ENCODE results near the gene AATF. TPM values are rescaled to one million over a fixed set of nuclear protein-coding genes. Genes with fewer than 3 reads are reported as not detected.
A peak's percentile ranks its signal among the peaks of the same experiment; 100 is the strongest.

AATF gene
- total RNA-seq, 1 donor from 2014 or later = 11.5 TPM

GRCh38 chr17:37051833-37052232, 103.1 kb downstream of the AATF start:
- Histone ChIP-seq H3K4me3 (ENCODE audit: low read length in 3 of 3) (no peak overlapping the region), H3K36me3 (ENCODE audit: control insufficient read depth in 3 of 3, insufficient read depth in 3 of 3, low read length in 3 of 3) (peaks cover 3 to 8% (median 3%) of the 10 kb centered on the region in 3 donors), H3K9ac (ENCODE audit: low read depth in 1 of 3, low read length in 3 of 3) (no peak overlapping the region)

GRCh38 chr17:37052450-37052849, 103.7 kb downstream of the AATF start:
- no peaks in the 10 kb centered on the region for H3K4me1 ChIP-seq (ENCODE audit: control insufficient read depth in 3 of 3, insufficient read depth in 3 of 3, low read length in 3 of 3)
- H3K27ac ChIP-seq (ENCODE audit: low read depth, low read length) = no peak overlapping the region
- no peaks in the 10 kb centered on the region for H3K9me3 ChIP-seq (ENCODE audit: control insufficient read depth in 3 of 3, low read length in 3 of 3)
- peak overlapping the region in 1 of 3 donors; percentile 10 for H3K9ac ChIP-seq (ENCODE audit: low read depth in 1 of 3, low read length in 3 of 3)
- H3K36me3 ChIP-seq (ENCODE audit: control insufficient read depth in 3 of 3, insufficient read depth in 3 of 3, low read length in 3 of 3) = peaks cover 3 to 11% (median 3%) of the 10 kb centered on the region in 3 donors
- no peaks in the 10 kb centered on the region for H3K27me3 ChIP-seq (ENCODE audit: control insufficient read depth in 3 of 3, insufficient read depth in 3 of 3, low read length in 3 of 3)
- H3K4me3 ChIP-seq (ENCODE audit: low read length in 3 of 3) = no peak overlapping the region

More at GRCh38 chr17:37051833-37052232, 103.1 kb downstream of the AATF start:
- no peak overlapping the region for H3K27ac ChIP-seq (ENCODE audit: low read depth, low read length)
- no peaks in the 10 kb centered on the region for H3K27me3 ChIP-seq (ENCODE audit: control insufficient read depth in 3 of 3, insufficient read depth in 3 of 3, low read length in 3 of 3)
- H3K9me3 ChIP-seq (ENCODE audit: control insufficient read depth in 3 of 3, low read length in 3 of 3) = no peaks in the 10 kb centered on the region
- no peaks in the 10 kb centered on the region for H3K4me1 ChIP-seq (ENCODE audit: control insufficient read depth in 3 of 3, insufficient read depth in 3 of 3, low read length in 3 of 3)

- Histone ChIP-seq H3K36me3 (ENCODE audit: control insufficient read depth in 3 of 3, insufficient read depth in 3 of 3, low read length in 3 of 3) (peaks cover 0 to 15% (median 3%) of the 10 kb centered on the region in 3 donors), H3K4me3 (ENCODE audit: low read length in 3 of 3) (no peak overlapping the region), H3K27ac (ENCODE audit: low read depth, low read length) (no peak overlapping the region), H3K27me3 (ENCODE audit: control insufficient read depth in 3 of 3, insufficient read depth in 3 of 3, low read length in 3 of 3) (no peaks in the 10 kb centered on the region), H3K9ac (ENCODE audit: low read depth in 1 of 3, low read length in 3 of 3) (no peak overlapping the region), H3K9me3 (ENCODE audit: control insufficient read depth in 3 of 3, low read length in 3 of 3) (no peaks in the 10 kb centered on the region), H3K4me1 (ENCODE audit: control insufficient read depth in 3 of 3, insufficient read depth in 3 of 3, low read length in 3 of 3) (no peaks in the 10 kb centered on the region)
These were observed 106.1 kb downstream of the AATF start for GRCh38 chr17:37054894-37055293.

- Histone ChIP-seq H3K4me1 (ENCODE audit: control insufficient read depth in 3 of 3, insufficient read depth in 3 of 3, low read length in 3 of 3) (no peaks in the 10 kb centered on the region), H3K4me3 (ENCODE audit: low read length in 3 of 3) (no peak overlapping the region), H3K9ac (ENCODE audit: low read depth in 1 of 3, low read length in 3 of 3) (no peak overlapping the region), H3K36me3 (ENCODE audit: control insufficient read depth in 3 of 3, insufficient read depth in 3 of 3, low read length in 3 of 3) (peaks cover 0 to 15% (median 3%) of the 10 kb centered on the region in 3 donors), H3K9me3 (ENCODE audit: control insufficient read depth in 3 of 3, low read length in 3 of 3) (no peaks in the 10 kb centered on the region), H3K27me3 (ENCODE audit: control insufficient read depth in 3 of 3, insufficient read depth in 3 of 3, low read length in 3 of 3) (no peaks in the 10 kb centered on the region), H3K27ac (ENCODE audit: low read depth, low read length) (no peak overlapping the region)
These were observed 107.9 kb downstream of the AATF start for GRCh38 chr17:37056622-37057021.

- Histone ChIP-seq H3K4me3 (ENCODE audit: low read length in 3 of 3) (no peak overlapping the region), H3K27me3 (ENCODE audit: control insufficient read depth in 3 of 3, insufficient read depth in 3 of 3, low read length in 3 of 3) (peaks cover 3 to 8% (median 8%) of the 10 kb centered on the region in 3 donors), H3K36me3 (ENCODE audit: control insufficient read depth in 3 of 3, insufficient read depth in 3 of 3, low read length in 3 of 3) (peaks cover 0 to 13% (median 3%) of the 10 kb centered on the region in 3 donors), H3K9ac (ENCODE audit: low read depth in 1 of 3, low read length in 3 of 3) (no peak overlapping the region), H3K9me3 (ENCODE audit: control insufficient read depth in 3 of 3, low read length in 3 of 3) (no peaks in the 10 kb centered on the region), H3K4me1 (ENCODE audit: control insufficient read depth in 3 of 3, insufficient read depth in 3 of 3, low read length in 3 of 3) (no peaks in the 10 kb centered on the region), H3K27ac (ENCODE audit: low read depth, low read length) (no peak overlapping the region)
These were observed 110.7 kb downstream of the AATF start for GRCh38 chr17:37059493-37059892.

- Histone ChIP-seq H3K9me3 (ENCODE audit: control insufficient read depth in 3 of 3, low read length in 3 of 3) (no peaks in the 10 kb centered on the region), H3K9ac (ENCODE audit: low read depth in 1 of 3, low read length in 3 of 3) (no peak overlapping the region), H3K4me1 (ENCODE audit: control insufficient read depth in 3 of 3, insufficient read depth in 3 of 3, low read length in 3 of 3) (no peaks in the 10 kb centered on the region), H3K36me3 (ENCODE audit: control insufficient read depth in 3 of 3, insufficient read depth in 3 of 3, low read length in 3 of 3) (peaks cover 0 to 11% (median 3%) of the 10 kb centered on the region in 3 donors), H3K27me3 (ENCODE audit: control insufficient read depth in 3 of 3, insufficient read depth in 3 of 3, low read length in 3 of 3) (peaks cover 7 to 13% (median 8%) of the 10 kb centered on the region in 3 donors), H3K27ac (ENCODE audit: low read depth, low read length) (no peak overlapping the region), H3K4me3 (ENCODE audit: low read length in 3 of 3) (no peak overlapping the region)
These were observed 111.3 kb downstream of the AATF start for GRCh38 chr17:37060094-37060493.

- Histone ChIP-seq H3K27ac (ENCODE audit: low read depth, low read length) (no peak overlapping the region), H3K4me3 (ENCODE audit: low read length in 3 of 3) (no peak overlapping the region), H3K9me3 (ENCODE audit: control insufficient read depth in 3 of 3, low read length in 3 of 3) (no peaks in the 10 kb centered on the region), H3K4me1 (ENCODE audit: control insufficient read depth in 3 of 3, insufficient read depth in 3 of 3, low read length in 3 of 3) (no peaks in the 10 kb centered on the region), H3K27me3 (ENCODE audit: control insufficient read depth in 3 of 3, insufficient read depth in 3 of 3, low read length in 3 of 3) (peaks cover 11 to 19% (median 11%) of the 10 kb centered on the region in 3 donors), H3K36me3 (ENCODE audit: control insufficient read depth in 3 of 3, insufficient read depth in 3 of 3, low read length in 3 of 3) (peaks cover 0 to 11% (median 3%) of the 10 kb centered on the region in 3 donors), H3K9ac (ENCODE audit: low read depth in 1 of 3, low read length in 3 of 3) (no peak overlapping the region)
These were observed 112.2 kb downstream of the AATF start for GRCh38 chr17:37060928-37061327.

- no peak overlapping the region for H3K9ac ChIP-seq (ENCODE audit: low read depth in 1 of 3, low read length in 3 of 3)
- H3K4me3 ChIP-seq (ENCODE audit: low read length in 3 of 3) = no peak overlapping the region
- no peaks in the 10 kb centered on the region for H3K9me3 ChIP-seq (ENCODE audit: control insufficient read depth in 3 of 3, low read length in 3 of 3)
- no peak overlapping the region for H3K27ac ChIP-seq (ENCODE audit: low read depth, low read length)
- no peaks in the 10 kb centered on the region for H3K4me1 ChIP-seq (ENCODE audit: control insufficient read depth in 3 of 3, insufficient read depth in 3 of 3, low read length in 3 of 3)
- H3K36me3 ChIP-seq (ENCODE audit: control insufficient read depth in 3 of 3, insufficient read depth in 3 of 3, low read length in 3 of 3) = peaks cover 0 to 4% (median 0%) of the 10 kb centered on the region in 3 donors
- peaks cover 11 to 19% (median 18%) of the 10 kb centered on the region in 3 donors for H3K27me3 ChIP-seq (ENCODE audit: control insufficient read depth in 3 of 3, insufficient read depth in 3 of 3, low read length in 3 of 3)
These were observed 113.3 kb downstream of the AATF start for GRCh38 chr17:37062021-37062420.

- Histone ChIP-seq H3K27ac (ENCODE audit: low read depth, low read length) (no peak overlapping the region), H3K27me3 (ENCODE audit: control insufficient read depth in 3 of 3, insufficient read depth in 3 of 3, low read length in 3 of 3) (peaks cover 11 to 22% (median 19%) of the 10 kb centered on the region in 3 donors), H3K9ac (ENCODE audit: low read depth in 1 of 3, low read length in 3 of 3) (no peak overlapping the region), H3K4me3 (ENCODE audit: low read length in 3 of 3) (no peak overlapping the region), H3K36me3 (ENCODE audit: control insufficient read depth in 3 of 3, insufficient read depth in 3 of 3, low read length in 3 of 3) (no peaks in the 10 kb centered on the region), H3K4me1 (ENCODE audit: control insufficient read depth in 3 of 3, insufficient read depth in 3 of 3, low read length in 3 of 3) (peaks cover 11 to 13% (median 12%) of the 10 kb centered on the region in 3 donors), H3K9me3 (ENCODE audit: control insufficient read depth in 3 of 3, low read length in 3 of 3) (no peaks in the 10 kb centered on the region)
These were observed 115.5 kb downstream of the AATF start for GRCh38 chr17:37064206-37064605.

- Histone ChIP-seq H3K27ac (ENCODE audit: low read depth, low read length) (no peak overlapping the region), H3K9me3 (ENCODE audit: control insufficient read depth in 3 of 3, low read length in 3 of 3) (no peaks in the 10 kb centered on the region), H3K4me3 (ENCODE audit: low read length in 3 of 3) (no peak overlapping the region), H3K4me1 (ENCODE audit: control insufficient read depth in 3 of 3, insufficient read depth in 3 of 3, low read length in 3 of 3) (peaks cover 11 to 13% (median 12%) of the 10 kb centered on the region in 3 donors), H3K9ac (ENCODE audit: low read depth in 1 of 3, low read length in 3 of 3) (no peak overlapping the region), H3K27me3 (ENCODE audit: control insufficient read depth in 3 of 3, insufficient read depth in 3 of 3, low read length in 3 of 3) (peaks cover 11 to 22% (median 19%) of the 10 kb centered on the region in 3 donors), H3K36me3 (ENCODE audit: control insufficient read depth in 3 of 3, insufficient read depth in 3 of 3, low read length in 3 of 3) (no peaks in the 10 kb centered on the region)
These were observed 116.2 kb downstream of the AATF start for GRCh38 chr17:37064956-37065355.

All from skeletal muscle tissue (tissue), 4 donors.